Cardiac fibroblast (primary cell): ENCODE data around the gene OR51B4.
A peak's percentile ranks its signal among the peaks of the same experiment; 100 is the strongest.
"Not testable (repeated sequence)": the region's sequence is repeated elsewhere in the genome, so short reads cannot be mapped to it uniquely, and the experiment has no call there.

ENCODE experiments used
- DNase-seq, 2 donors: peaks; one replicate each; pipeline versions ENCODE4 v3.0.0 to v3.0.0-alpha.2; 2010; ENCODE audit warnings: low read depth in 2 of 2
- H3K4me3 ChIP-seq, 2 donors: replicated peaks in 1 of 2; 1 replicate in 1 of 2; 2 replicates in 1 of 2; pipeline ENCODE4 v1.5.1; 2011; ENCODE audit warnings: low read depth in 2 of 2, low read length in 2 of 2, mild to moderate bottlenecking in 2 of 2, moderate library complexity in 1 of 2
- CTCF ChIP-seq: IDR thresholded peaks from one replicate; pipeline ENCODE4 v1.5.1; 2011; ENCODE audit warnings: low read depth, mild to moderate bottlenecking, low read length, inconsistent platforms

The OR51B4 gene

DNA sequence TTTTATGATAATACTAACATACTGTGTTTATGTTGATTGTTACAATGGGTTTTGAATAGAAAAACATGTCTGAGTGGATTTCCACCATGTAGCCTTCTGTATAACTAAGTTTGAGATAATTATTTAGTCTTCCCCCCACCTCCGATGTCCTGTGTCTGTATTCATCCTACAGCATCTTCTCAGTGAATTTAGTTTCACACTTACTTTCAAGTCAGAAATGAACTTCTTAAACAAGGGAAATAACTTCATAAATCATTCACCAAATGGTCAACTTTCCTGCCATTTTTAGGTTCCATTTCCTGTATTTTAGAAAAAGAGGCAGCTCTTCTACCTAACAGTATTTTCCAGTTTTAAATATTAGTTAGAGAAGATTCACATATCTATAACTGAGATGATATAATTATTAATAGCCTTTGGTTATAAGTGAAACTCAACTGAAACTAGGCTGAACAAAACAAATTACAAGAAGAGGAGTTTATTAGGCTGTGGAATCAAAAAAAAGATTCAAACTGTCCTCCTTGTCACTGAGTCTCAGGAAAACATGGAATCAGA lies 38.1 kb upstream of the OR51B4 start:
- DNase-seq: no peak
- TF ChIP-seq CTCF: no peak
- no peak overlapping the region for H3K4me3 ChIP-seq

- H3K4me3 ChIP-seq, DNase-seq: not testable (repeated sequence)
Observed at GRCh38 chr11:5337253-5337652, 35.5 kb upstream of the OR51B4 start.

GRCh38 chr11:5336331-5336730 lies 34.6 kb upstream of the OR51B4 start:
- H3K4me3 ChIP-seq: no peak overlapping the region
- no peak for TF ChIP-seq CTCF
- DNase-seq: peak in 1 of 2 donors; percentile 13

DNA sequence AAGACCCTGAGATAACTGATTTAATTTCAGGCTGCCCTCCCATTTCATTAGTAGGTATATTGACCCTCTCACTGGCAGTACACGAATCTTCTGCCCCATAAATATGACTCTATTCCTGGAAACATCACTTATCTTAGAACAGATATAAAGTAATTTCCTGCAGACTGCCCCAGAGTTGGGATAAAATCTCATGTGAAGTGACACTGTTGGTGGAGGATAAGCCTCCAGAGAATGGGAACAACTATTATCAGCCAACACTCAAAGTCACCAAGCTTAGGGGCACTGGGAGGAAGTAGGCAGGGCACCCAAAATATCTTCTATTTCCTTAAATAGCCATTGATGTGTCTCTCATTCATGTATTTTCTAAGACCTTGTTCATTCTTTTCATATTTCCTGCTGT lies 33.4 kb upstream of the OR51B4 start:
- no peak for DNase-seq
- H3K4me3 ChIP-seq: no peak overlapping the region
- TF ChIP-seq CTCF: no peak

DNA sequence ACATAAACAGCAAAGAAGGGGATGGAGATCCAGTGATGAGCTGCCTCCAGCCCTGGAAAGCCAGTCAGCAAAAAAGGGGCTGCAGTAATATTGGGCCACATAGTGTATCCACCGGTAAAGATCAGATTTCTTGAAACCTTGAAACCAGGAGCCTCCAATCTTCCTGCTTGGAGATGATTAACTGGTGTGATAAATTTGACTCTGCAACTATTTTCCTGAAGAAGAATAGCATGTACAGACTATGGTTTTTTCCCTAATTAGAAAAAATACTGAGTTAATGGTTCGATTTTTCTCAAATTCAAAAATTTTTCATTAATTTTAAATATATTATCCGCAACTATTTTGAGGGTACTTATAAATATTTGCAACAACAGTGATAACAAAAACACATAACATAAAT lies 22.5 kb upstream of the OR51B4 start, which contains the start of gene OR51B2:
Gene OR51B2 (minus strand): TSS at position 101 of the 400 bp plus-strand sequence. CDS start 0 bp downstream, at position 101.
- no peak for DNase-seq
- TF ChIP-seq CTCF: no peak
- no peak within 1 kb of the TSS for H3K4me3 ChIP-seq

DNA sequence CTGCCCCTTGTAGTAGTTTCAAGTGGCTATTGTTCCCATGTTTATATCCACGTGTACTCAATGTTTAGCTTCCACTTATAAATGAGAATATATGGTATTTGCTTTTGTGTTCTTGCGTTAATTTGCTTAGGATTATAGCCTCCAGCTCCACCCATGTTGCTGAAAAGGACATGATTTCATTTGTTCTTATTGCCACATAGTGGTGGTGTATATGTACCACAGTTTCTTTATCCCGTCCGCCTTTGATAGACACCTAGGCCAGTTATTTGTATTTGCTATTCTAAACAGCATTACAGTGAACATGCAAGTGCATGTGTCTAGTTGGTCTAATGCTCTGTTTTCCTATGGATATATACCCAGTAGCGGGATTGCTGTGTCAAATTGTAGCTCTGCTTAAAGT lies 15.5 kb upstream of the OR51B4 start:
- no peak overlapping the region for H3K4me3 ChIP-seq
- no peak for DNase-seq
- no peak for TF ChIP-seq CTCF

- not testable (repeated sequence) for DNase-seq, H3K4me3 ChIP-seq
Observed at GRCh38 chr11:5313326-5314023, 11.7 kb upstream of the OR51B4 start.

DNA sequence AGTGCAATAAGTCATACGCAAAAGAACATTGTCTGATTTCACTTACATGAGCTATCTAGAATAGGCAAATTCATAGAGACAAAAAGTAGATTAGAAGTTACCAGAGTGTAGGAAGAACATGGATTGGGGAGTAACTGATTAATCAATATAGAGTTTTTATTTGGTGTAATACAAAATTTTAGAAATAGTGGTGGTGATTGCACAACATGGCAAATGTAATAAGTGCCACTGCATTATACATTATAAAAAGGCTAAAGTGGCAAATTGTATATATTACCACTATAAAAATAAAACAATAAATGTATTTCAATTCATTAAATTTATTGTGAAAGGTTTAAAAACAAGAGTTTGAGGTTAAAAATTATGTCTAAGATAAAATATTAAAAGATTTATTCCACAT lies 8.7 kb upstream of the OR51B4 start:
- TF ChIP-seq CTCF: no peak
- no peak for DNase-seq
- no peak overlapping the region for H3K4me3 ChIP-seq
